Mesodermal cell (in vitro differentiated cells): ENCODE measurements around the gene CHRNB2.

Experiments
- H3K27ac ChIP-seq: 2 replicates; pipeline ENCODE4 v1.7.0; 2013; ENCODE audit warnings: mild to moderate bottlenecking, low read depth, low read length, moderate library complexity; ENCODE audit not compliant: severe bottlenecking
- H3K36me3 ChIP-seq: 2 replicates; pipeline ENCODE4 v1.7.1; 2013; ENCODE audit warnings: mild to moderate bottlenecking, low read length, moderate library complexity; ENCODE audit not compliant: control insufficient read depth, insufficient read depth
- H3K4me1 ChIP-seq: one replicate; pipeline ENCODE4 v1.7.1; 2013; ENCODE audit warnings: mild to moderate bottlenecking, low read length; ENCODE audit not compliant: insufficient read depth, control insufficient read depth, poor library complexity, severe bottlenecking
- H3K4me3 ChIP-seq: 2 replicates; pipeline ENCODE4 v1.7.0; 2013; ENCODE audit warnings: low read length, control low read depth, mild to moderate bottlenecking; ENCODE audit not compliant: insufficient read depth, poor library complexity, severe bottlenecking; ENCODE audit errors: extremely low read depth
- H3K9me3 ChIP-seq: 2 replicates; pipeline ENCODE4 v1.7.1; 2013; ENCODE audit warnings: mild to moderate bottlenecking, low read length, moderate library complexity; ENCODE audit not compliant: control insufficient read depth
- WGBS, 2 experiments: methylation state at CpG; one replicate each; pipeline ENCODE4 v1.1.5; 2013; ENCODE audit warnings: missing lambda C conversion rate in 2 of 2; ENCODE audit not compliant: insufficient coverage in 2 of 2; 5-methylcytosine and 5-hydroxymethylcytosine counted together

Gene CHRNB2

GRCh38 chr1:154598871-154599635 lies 31.5 kb downstream of the CHRNB2 start:
- Histone ChIP-seq H3K9me3 (no peaks in the 10 kb centered on the region), H3K36me3 (peaks cover 92% of the 10 kb centered on the region), H3K4me1 (peaks cover 8% of the 10 kb centered on the region), H3K27ac (peak overlapping the region; percentile 41), H3K4me3 (no peak overlapping the region)
- 100% methylated on average over 1 of the region's 3 CpGs; no CpG with 5 or more reads in 1 of the 2 experiments for WGBS, 2 experiments

GRCh38 chr1:154599658-154600057 lies 32.1 kb downstream of the CHRNB2 start:
- no CpG with 5 or more reads among the region's 3 CpGs for WGBS, 2 experiments
- Histone ChIP-seq H3K36me3 (peaks cover 92% of the 10 kb centered on the region), H3K27ac (no peak overlapping the region), H3K4me3 (no peak overlapping the region), H3K4me1 (peaks cover 8% of the 10 kb centered on the region), H3K9me3 (no peaks in the 10 kb centered on the region)

GRCh38 chr1:154603317-154603716 lies 35.7 kb downstream of the CHRNB2 start:
- Histone ChIP-seq H3K4me1 (peaks cover 15% of the 10 kb centered on the region), H3K9me3 (no peaks in the 10 kb centered on the region), H3K36me3 (peaks cover 72% of the 10 kb centered on the region), H3K27ac (no peak overlapping the region), H3K4me3 (no peak overlapping the region)
- WGBS, 2 experiments: 85 to 88% methylated on average over 2 of the region's 2 CpGs

GRCh38 chr1:154605534-154605933 lies 38.0 kb downstream of the CHRNB2 start:
- no peaks in the 10 kb centered on the region for H3K9me3 ChIP-seq
- H3K27ac ChIP-seq: no peak overlapping the region
- WGBS, 2 experiments: 86 to 100% methylated on average over 1 to 2 of the region's 2 CpGs
- H3K36me3 ChIP-seq: peaks cover 55% of the 10 kb centered on the region
- H3K4me1 ChIP-seq: peaks cover 17% of the 10 kb centered on the region
- no peak overlapping the region for H3K4me3 ChIP-seq

- H3K27ac ChIP-seq: peak overlapping the region; percentile 95
These were observed 39.6 kb downstream of the CHRNB2 start for GRCh38 chr1:154607106-154607608.

GRCh38 chr1:154607609-154608396 lies 40.2 kb downstream of the CHRNB2 start, which contains the start of gene ADAR:
Gene ADAR, minus strand, starts transcription at chr1:154608186. Its CDS starts 180 bp downstream, at chr1:154608006.
- H3K36me3 ChIP-seq: peaks cover 32% of the 10 kb centered on the region
- H3K4me1 ChIP-seq: peaks cover 17% of the 10 kb centered on the region
- 1% methylated on average over 36 to 51 of the region's 59 CpGs for WGBS, 2 experiments
- no peaks in the 10 kb centered on the region for H3K9me3 ChIP-seq
- peak within 1 kb of the TSS; percentile 82 for H3K4me3 ChIP-seq
- H3K27ac ChIP-seq: peak within 1 kb of the TSS; percentile 95

More at GRCh38 chr1:154607106-154607608, 39.6 kb downstream of the CHRNB2 start:
- Histone ChIP-seq H3K4me3 (peak overlapping the region; percentile 82), H3K4me1 (peaks cover 17% of the 10 kb centered on the region), H3K9me3 (no peaks in the 10 kb centered on the region), H3K36me3 (peaks cover 38% of the 10 kb centered on the region)
- 13 to 24% methylated on average over 4 to 9 of the region's 11 CpGs for WGBS, 2 experiments

- H3K9me3 ChIP-seq: no peaks in the 10 kb centered on the region
- peak overlapping the region; percentile 95 for H3K27ac ChIP-seq
- H3K4me1 ChIP-seq: peaks cover 17% of the 10 kb centered on the region
- H3K4me3 ChIP-seq: peak overlapping the region; percentile 82
- WGBS, 2 experiments: 4 to 7% methylated on average over 14 of the region's 37 CpGs
- H3K36me3 ChIP-seq: peaks cover 25% of the 10 kb centered on the region
These were observed 41.1 kb downstream of the CHRNB2 start for GRCh38 chr1:154608397-154609270.

GRCh38 chr1:154609398-154610380 lies 42.1 kb downstream of the CHRNB2 start:
- peaks cover 17% of the 10 kb centered on the region for H3K4me1 ChIP-seq
- peaks cover 17% of the 10 kb centered on the region for H3K36me3 ChIP-seq
- H3K4me3 ChIP-seq: no peak overlapping the region
- no peaks in the 10 kb centered on the region for H3K9me3 ChIP-seq
- H3K27ac ChIP-seq: peak overlapping the region; percentile 95
- WGBS, 2 experiments: 38 to 50% methylated on average over 5 to 7 of the region's 12 CpGs

- 38 to 41% methylated on average over 8 of the region's 10 CpGs for WGBS, 2 experiments
- peaks cover 26% of the 10 kb centered on the region for H3K4me1 ChIP-seq
- H3K36me3 ChIP-seq: peaks cover 3% of the 10 kb centered on the region
- H3K9me3 ChIP-seq: no peaks in the 10 kb centered on the region
- no peak overlapping the region for H3K4me3 ChIP-seq
- no peak overlapping the region for H3K27ac ChIP-seq
These were observed 43.7 kb downstream of the CHRNB2 start for GRCh38 chr1:154611150-154611862.
